Measurements from ENCODE around the gene USP37.

The USP37 gene

DNA sequence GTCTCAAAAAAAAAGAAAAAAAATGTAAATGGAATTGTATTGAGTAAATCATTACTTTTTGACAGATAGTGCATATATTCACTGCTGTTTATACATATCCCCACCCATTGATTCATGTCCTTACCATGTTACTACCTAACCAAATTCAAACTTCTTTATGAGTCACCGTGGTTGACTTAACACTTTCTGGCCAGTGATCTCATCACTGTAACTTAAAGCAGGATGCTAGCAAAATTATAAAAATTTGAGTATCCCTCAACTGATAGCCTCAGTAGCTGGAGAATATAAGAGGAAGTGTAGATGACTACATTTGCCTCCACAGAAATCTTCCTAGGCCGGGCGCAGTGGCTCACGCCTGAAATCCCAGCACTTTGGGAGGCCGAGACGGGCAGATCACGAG, 13.9 kb upstream of the USP37 start:
- no peak overlapping the region for H3K9ac ChIP-seq (ENCODE audit: low read depth, low read length)
- H3K27ac ChIP-seq (ENCODE audit: low read length) = no peak overlapping the region
- H3K4me2 ChIP-seq (ENCODE audit: insufficient read depth, low read length) = no peak overlapping the region
- no peak for DNase-seq
- peaks cover 74% of the 10 kb centered on the region for H3K36me3 ChIP-seq (ENCODE audit: insufficient read depth, low read length)
- no peaks in the 10 kb centered on the region for H3K9me3 ChIP-seq (ENCODE audit: insufficient read depth, low read length, severe bottlenecking)
- peaks cover 3% of the 10 kb centered on the region; the same call in 1 of the 2 replicates for H3K4me1 ChIP-seq (ENCODE audit: insufficient read depth, low read length)
- H3K4me3 ChIP-seq (ENCODE audit: low read depth in 1 of 2, low read length in 2 of 2) = no peak overlapping the region
- TF ChIP-seq EZH2 (IDR thresholded peaks at IDR 0.05; ENCODE audit: borderline replicate concordance, low read depth, low read length, severe bottlenecking) (no peak), CTCF (IDR thresholded peaks at IDR 0.05; ENCODE audit: borderline replicate concordance, extremely low read depth, low read length, poor library complexity, severe bottlenecking) (no peak)
- ATAC-seq (ENCODE audit: insufficient read depth, low read depth) = no peak
- no peaks in the 10 kb centered on the region for H3K27me3 ChIP-seq (ENCODE audit: insufficient read depth, low read length, poor library complexity)
- H4K20me1 ChIP-seq (ENCODE audit: insufficient read depth, low read length) = peaks cover 52% of the 10 kb centered on the region
- H2AFZ ChIP-seq (ENCODE audit: low read depth, low read length) = no peak overlapping the region
- H3K79me2 ChIP-seq (ENCODE audit: insufficient read depth, low read length) = peaks cover 80% of the 10 kb centered on the region

GRCh38 chr2:218578272-218578877, 10.2 kb upstream of the USP37 start:
- Histone ChIP-seq H3K4me3 (ENCODE audit: low read depth in 1 of 2, low read length in 2 of 2) (no peak overlapping the region), H3K79me2 (ENCODE audit: insufficient read depth, low read length) (peaks cover 95% of the 10 kb centered on the region), H3K27ac (ENCODE audit: low read length) (no peak overlapping the region), H3K27me3 (ENCODE audit: insufficient read depth, low read length, poor library complexity) (no peaks in the 10 kb centered on the region), H3K9ac (ENCODE audit: low read depth, low read length) (no peak overlapping the region), H3K4me1 (ENCODE audit: insufficient read depth, low read length) (peaks cover 7% of the 10 kb centered on the region), H3K9me3 (ENCODE audit: insufficient read depth, low read length, severe bottlenecking) (no peaks in the 10 kb centered on the region), H3K36me3 (ENCODE audit: insufficient read depth, low read length) (peaks cover 76% of the 10 kb centered on the region), H4K20me1 (ENCODE audit: insufficient read depth, low read length) (peaks cover 73% of the 10 kb centered on the region), H2AFZ (ENCODE audit: low read depth, low read length) (no peak overlapping the region), H3K4me2 (ENCODE audit: insufficient read depth, low read length) (no peak overlapping the region)
- DNase-seq = no peak
- no peak for TF ChIP-seq CTCF (IDR thresholded peaks at IDR 0.05; ENCODE audit: borderline replicate concordance, extremely low read depth, low read length, poor library complexity, severe bottlenecking)
- TF ChIP-seq EZH2 (IDR thresholded peaks at IDR 0.05; ENCODE audit: borderline replicate concordance, low read depth, low read length, severe bottlenecking) = no peak
- ATAC-seq (ENCODE audit: insufficient read depth, low read depth) = no peak

GRCh38 chr2:218577482-218578220, 9.5 kb upstream of the USP37 start:
- Histone ChIP-seq H4K20me1 (ENCODE audit: insufficient read depth, low read length) (peaks cover 70% of the 10 kb centered on the region), H3K9ac (ENCODE audit: low read depth, low read length) (no peak overlapping the region), H3K79me2 (ENCODE audit: insufficient read depth, low read length) (peaks cover 96% of the 10 kb centered on the region), H3K36me3 (ENCODE audit: insufficient read depth, low read length) (peaks cover 76% of the 10 kb centered on the region), H3K27ac (ENCODE audit: low read length) (no peak overlapping the region), H3K4me2 (ENCODE audit: insufficient read depth, low read length) (peak overlapping the region; percentile 26; the same call in 1 of the 2 replicates), H3K27me3 (ENCODE audit: insufficient read depth, low read length, poor library complexity) (no peaks in the 10 kb centered on the region), H2AFZ (ENCODE audit: low read depth, low read length) (no peak overlapping the region), H3K4me3 (ENCODE audit: low read depth in 1 of 2, low read length in 2 of 2) (no peak overlapping the region), H3K9me3 (ENCODE audit: insufficient read depth, low read length, severe bottlenecking) (no peaks in the 10 kb centered on the region), H3K4me1 (ENCODE audit: insufficient read depth, low read length) (peaks cover 8% of the 10 kb centered on the region)
- ATAC-seq (ENCODE audit: insufficient read depth, low read depth) (no peak), DNase-seq (no peak)
- TF ChIP-seq CTCF (IDR thresholded peaks at IDR 0.05; ENCODE audit: borderline replicate concordance, extremely low read depth, low read length, poor library complexity, severe bottlenecking) (no peak), EZH2 (IDR thresholded peaks at IDR 0.05; ENCODE audit: borderline replicate concordance, low read depth, low read length, severe bottlenecking) (no peak)

Measured in DND-41 (cell line).